Activated CD8-positive, alpha-beta memory T cell treated with anti-CD3 and anti-CD28 coated beads, Interleukin-2, amount 50 U/mL, for 1 hour (primary cell): Measurements from ENCODE around the gene PSTPIP1.

ENCODE experiments used
- DNase-seq: peaks from one replicate; pipeline ENCODE4 v3.0.0-alpha.2; 2020; ENCODE audit errors: extremely low read depth

Gene PSTPIP1

GRCh38 chr15:76978522-76979330 is 16.2 kb upstream of the PSTPIP1 start:
- DNase-seq = no peak

GRCh38 chr15:76979331-76979925 is 15.5 kb upstream of the PSTPIP1 start:
- no peak for DNase-seq

- DNase-seq = no peak
Measured at GRCh38 chr15:76979996-76980520, 14.9 kb upstream of the PSTPIP1 start.

GRCh38 chr15:76982356-76982755 is 12.6 kb upstream of the PSTPIP1 start:
- no peak for DNase-seq

GRCh38 chr15:76982756-76983155 is 12.2 kb upstream of the PSTPIP1 start:
- DNase-seq = no peak

- no peak for DNase-seq
Measured at GRCh38 chr15:76983590-76984375, 11.1 kb upstream of the PSTPIP1 start.

GRCh38 chr15:76986743-76987142 is 8.2 kb upstream of the PSTPIP1 start:
- no peak for DNase-seq

- no peak for DNase-seq
Measured at GRCh38 chr15:76987276-76987675, 7.7 kb upstream of the PSTPIP1 start.

GRCh38 chr15:76987896-76988860 is 6.7 kb upstream of the PSTPIP1 start:
- no peak for DNase-seq

GRCh38 chr15:76988867-76989780 is 5.8 kb upstream of the PSTPIP1 start:
- no peak for DNase-seq

GRCh38 chr15:76991048-76991447 is 3.9 kb upstream of the PSTPIP1 start:
- no peak for DNase-seq

GRCh38 chr15:76991741-76992645 is 2.9 kb upstream of the PSTPIP1 start:
- DNase-seq = no peak

GRCh38 chr15:76993114-76993725 is 1.7 kb upstream of the PSTPIP1 start:
- no peak for DNase-seq

GRCh38 chr15:76994001-76994400 is 925 bp upstream of the PSTPIP1 start:
- no peak for DNase-seq

- no peak for DNase-seq
Measured at GRCh38 chr15:76994496-76994895, 430 bp upstream of the PSTPIP1 start.

GRCh38 chr15:76996076-76996525 is 1.2 kb downstream of the PSTPIP1 start:
- DNase-seq = no peak

- DNase-seq = no peak
Measured at GRCh38 chr15:76996526-76997401, 1.8 kb downstream of the PSTPIP1 start.
